Aorta (tissue), 5 donors: ENCODE data around the gene IMP4. TPM values are rescaled to one million over a fixed set of nuclear protein-coding genes. Genes with fewer than 3 reads are reported as not detected.
"Not testable (repeated sequence)": the region's sequence is repeated elsewhere in the genome, so short reads cannot be mapped to it uniquely, and the experiment has no call there.

ENCODE experiments used
- ATAC-seq: fragments of 200-7000 bp; cut with Tn5 transposase; one replicate; pipeline ENCODE4 v1.9.1; 2022; ENCODE audit warnings: moderate library complexity; ENCODE audit not compliant: low FRiP score
- DNase-seq, 2 donors: peaks; one replicate each; pipeline ENCODE4 v3.0.0-alpha.2; 2020
- H3K27ac ChIP-seq, 2 donors: one replicate each; pipeline ENCODE4 v1.5.1; 2013; ENCODE audit warnings: low read length in 2 of 2, mild to moderate bottlenecking in 2 of 2, moderate library complexity in 2 of 2, control low read depth in 1 of 2, inconsistent platforms in 1 of 2, low read depth in 1 of 2
- H3K27me3 ChIP-seq, 2 donors: one replicate each; pipeline ENCODE4 v1.6.1; 2013; ENCODE audit warnings: control low read depth in 1 of 2, low read length in 1 of 2, mild to moderate bottlenecking in 1 of 2, moderate library complexity in 1 of 2; ENCODE audit not compliant: insufficient read depth in 2 of 2, control insufficient read depth in 1 of 2
- H3K36me3 ChIP-seq, 2 donors: one replicate each; pipeline ENCODE4 v1.6.1; 2013; ENCODE audit warnings: control low read depth in 1 of 2, low read length in 1 of 2, mild to moderate bottlenecking in 1 of 2; ENCODE audit not compliant: insufficient read depth in 2 of 2, control insufficient read depth in 1 of 2
- H3K4me1 ChIP-seq, 2 donors: one replicate each; pipeline ENCODE4 v1.6.1; 2013; ENCODE audit warnings: low read length in 2 of 2, control low read depth in 1 of 2, mild to moderate bottlenecking in 1 of 2, moderate library complexity in 1 of 2; ENCODE audit not compliant: insufficient read depth in 2 of 2, control insufficient read depth in 1 of 2
- H3K4me3 ChIP-seq, 2 donors: one replicate each; pipeline ENCODE4 v1.5.1; 2013; ENCODE audit warnings: low read length in 2 of 2, control low read depth in 1 of 2, mild to moderate bottlenecking in 1 of 2
- H3K9me3 ChIP-seq: one replicate; pipeline ENCODE4 v1.6.1; 2013; ENCODE audit warnings: mild to moderate bottlenecking, low read length; ENCODE audit not compliant: control insufficient read depth
- WGBS, 2 donors: extraction: QIAGEN DNeasy Blood & Tissue Kit; methylation state at CpG; one replicate each; pipeline ENCODE4 v1.1.7; 2013; 5-methylcytosine and 5-hydroxymethylcytosine counted together
- intact Hi-C, 2 donors: fragments of 100-400 bp; cut with DNase I; formaldehyde crosslinking; loops; one replicate each; pipeline versions ENCODE4 v1.14.2 to v1.15.0; 2022
- polyA plus RNA-seq, 2 donors: library from polyadenylated mRNA; stranded (reverse); fragments of 200-250 nt; gene quantifications; one replicate each; pipeline ENCODE4 v1.2.3, GENCODE V29; 2013
- total RNA-seq, 2 donors: library from RNA; stranded (reverse); fragmentation: NEBNext Ultra II Directional; extraction: Animal tissue kit (Norgen Biotek cat#: 25700); gene quantifications; one replicate each; pipeline ENCODE4 v1.2.1, GENCODE V29; 2021
- donor health status: healthy with polysubstance abuse.
- donor health status: Bipolar disorder and iron deficiency.
- donor health status: DM: no; HTN: no; CAD: no.
- donor health status: DM: no; HTN: no; CAD: no.
- donor health status: DM: yes; HTN: yes; CAD: no.

Gene IMP4
- total and polyA plus RNA-seq, 4 donors, result 42.4 to 77.2 (median 45.7) TPM

DNA sequence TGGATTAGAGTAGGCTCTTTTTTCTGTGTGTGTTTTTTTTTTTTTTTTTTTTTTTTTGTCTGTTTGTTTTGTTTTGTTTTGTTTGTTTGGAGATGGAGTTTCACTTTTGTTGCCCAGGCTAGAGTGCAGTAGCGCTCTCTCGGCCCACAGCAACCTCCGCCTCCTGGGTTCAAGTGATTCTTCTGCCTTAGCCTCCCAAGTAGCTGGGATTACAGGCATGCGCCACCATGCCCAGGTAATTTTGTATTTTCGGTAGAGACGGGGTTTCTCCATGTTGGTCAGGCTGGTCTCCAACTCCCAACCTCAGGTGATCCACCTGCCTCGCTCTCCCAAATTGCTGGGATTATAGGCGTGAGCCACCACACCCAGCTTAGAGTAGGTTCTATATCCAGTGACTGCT lies 9.4 kb upstream of the IMP4 start:
- H3K4me3 ChIP-seq, DNase-seq, ATAC-seq, H3K27me3 ChIP-seq, H3K9me3 ChIP-seq, H3K4me1 ChIP-seq, H3K27ac ChIP-seq, H3K36me3 ChIP-seq: not testable (repeated sequence)
- WGBS, 2 donors, result 85 to 92% methylated on average over 8 of the region's 8 CpGs
- intact Hi-C loops, result loop anchor here in 1 of 2 donors (5.0 kb wide), 2 partner anchors 151 to 396 kb away; partner anchors contain the start of genes MZT2B and SMPD4

DNA sequence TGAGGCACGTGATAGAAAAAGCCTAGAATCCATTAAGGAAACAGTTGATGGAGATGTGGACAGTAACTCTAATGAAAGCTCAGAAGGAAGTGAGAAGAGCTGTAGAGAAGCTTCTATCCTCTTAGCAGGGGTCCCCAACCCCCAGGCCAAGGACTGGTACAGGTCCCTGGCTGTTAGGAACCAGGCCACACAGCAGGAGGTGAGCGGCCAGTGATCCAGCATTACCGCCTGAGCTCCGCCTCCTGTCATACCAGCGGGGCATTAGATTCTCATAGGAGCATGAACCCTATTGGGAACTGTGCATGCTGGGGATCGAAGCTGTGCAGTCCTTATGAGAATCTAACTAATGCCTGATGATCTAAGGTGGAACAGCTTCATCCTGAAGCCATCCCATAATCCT lies 8.7 kb upstream of the IMP4 start:
- ATAC-seq (no peak), DNase-seq (no peak)
- no peak overlapping the region for H3K4me3 ChIP-seq
- H3K27me3 ChIP-seq, result no peaks in the 10 kb centered on the region
- H3K4me1 ChIP-seq, result no peaks in the 10 kb centered on the region
- H3K27ac ChIP-seq, result no peak overlapping the region
- WGBS, 2 donors, result 66% methylated on average over 6 of the region's 6 CpGs
- intact Hi-C loops, result loop anchor here in 1 of 2 donors (5.0 kb wide), 2 partner anchors 152 to 397 kb away; partner anchors contain the start of genes MZT2B and SMPD4
- peaks cover 0 to 5% of the 10 kb centered on the region in 2 donors for H3K36me3 ChIP-seq
- H3K9me3 ChIP-seq, result no peaks in the 10 kb centered on the region

DNA sequence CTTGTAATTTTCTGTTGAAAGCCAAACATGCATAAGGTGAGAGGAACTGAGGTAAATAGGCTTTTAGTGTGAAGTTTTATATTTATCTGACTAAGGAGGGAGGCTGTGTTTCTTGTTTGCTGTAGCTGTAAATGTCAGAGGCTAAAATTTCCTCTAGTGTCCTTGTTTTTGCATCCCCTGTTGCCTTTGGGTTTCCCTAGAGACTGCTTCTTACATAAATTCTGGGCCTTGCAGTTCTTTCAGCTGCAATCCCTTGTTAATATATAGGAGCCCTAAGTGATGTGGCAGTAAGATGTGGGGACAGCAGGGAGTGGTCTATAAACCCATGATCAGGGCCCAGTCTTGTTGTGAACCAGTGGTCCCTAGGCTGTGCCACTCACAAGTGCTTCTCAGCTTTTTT lies 7.5 kb upstream of the IMP4 start:
- Histone ChIP-seq H3K4me1 (no peaks in the 10 kb centered on the region), H3K27ac (no peak overlapping the region), H3K4me3 (no peak overlapping the region), H3K9me3 (no peaks in the 10 kb centered on the region), H3K27me3 (no peaks in the 10 kb centered on the region), H3K36me3 (peaks cover 0 to 6% of the 10 kb centered on the region in 2 donors)
- no peak for DNase-seq
- intact Hi-C loops, result loop anchor here in 1 of 2 donors (5.0 kb wide), 1 partner anchor 153 kb away; the partner anchor contains the start of genes MZT2B and SMPD4
- no peak for ATAC-seq

DNA sequence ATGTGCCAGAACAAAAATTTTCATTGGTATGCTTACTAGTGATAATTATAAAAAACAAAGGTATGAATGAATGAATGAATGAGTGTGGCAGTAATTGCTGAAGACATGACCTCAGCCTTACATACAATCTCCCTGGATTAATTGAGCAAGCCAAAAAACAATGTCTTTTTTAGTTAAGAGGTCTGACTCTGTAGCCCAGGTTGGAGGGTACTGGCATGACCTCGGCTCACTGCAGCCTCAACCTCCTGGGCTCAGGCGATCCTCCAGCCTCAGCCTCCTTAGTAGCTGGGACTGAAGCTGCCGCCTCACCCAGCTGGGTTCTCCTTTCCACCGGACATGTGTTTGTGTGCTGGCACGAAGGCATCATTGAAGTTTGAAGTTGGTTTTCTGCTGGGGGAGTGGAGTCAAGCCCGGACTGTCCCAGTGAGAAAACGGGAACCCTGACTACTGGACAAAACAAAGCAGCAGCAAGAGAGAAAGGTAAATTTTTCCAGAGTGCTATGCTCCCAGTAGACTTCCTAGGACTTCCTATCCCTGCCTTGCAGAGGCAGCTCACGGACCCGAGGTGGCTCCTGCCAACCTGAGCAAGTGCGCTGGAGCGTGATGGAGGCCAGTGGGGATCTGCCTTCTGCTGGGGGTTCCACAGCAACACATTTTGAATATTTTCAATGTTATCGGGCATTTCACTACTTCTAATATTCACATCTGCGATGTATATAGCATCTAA lies 6.4 kb upstream of the IMP4 start:
- WGBS, 2 donors, result 81 to 84% methylated on average over 13 of the region's 13 CpGs
- no peak for DNase-seq
- Histone ChIP-seq H3K4me3 (no peak overlapping the region), H3K4me1 (no peaks in the 10 kb centered on the region), H3K27ac (no peak overlapping the region), H3K36me3 (peaks cover 0 to 6% of the 10 kb centered on the region in 2 donors), H3K9me3 (no peaks in the 10 kb centered on the region), H3K27me3 (no peaks in the 10 kb centered on the region)
- intact Hi-C loops, result loop anchor here in 1 of 2 donors (5.0 kb wide), 1 partner anchor 154 kb away; the partner anchor contains the start of genes MZT2B and SMPD4
- ATAC-seq, result no peak

DNA sequence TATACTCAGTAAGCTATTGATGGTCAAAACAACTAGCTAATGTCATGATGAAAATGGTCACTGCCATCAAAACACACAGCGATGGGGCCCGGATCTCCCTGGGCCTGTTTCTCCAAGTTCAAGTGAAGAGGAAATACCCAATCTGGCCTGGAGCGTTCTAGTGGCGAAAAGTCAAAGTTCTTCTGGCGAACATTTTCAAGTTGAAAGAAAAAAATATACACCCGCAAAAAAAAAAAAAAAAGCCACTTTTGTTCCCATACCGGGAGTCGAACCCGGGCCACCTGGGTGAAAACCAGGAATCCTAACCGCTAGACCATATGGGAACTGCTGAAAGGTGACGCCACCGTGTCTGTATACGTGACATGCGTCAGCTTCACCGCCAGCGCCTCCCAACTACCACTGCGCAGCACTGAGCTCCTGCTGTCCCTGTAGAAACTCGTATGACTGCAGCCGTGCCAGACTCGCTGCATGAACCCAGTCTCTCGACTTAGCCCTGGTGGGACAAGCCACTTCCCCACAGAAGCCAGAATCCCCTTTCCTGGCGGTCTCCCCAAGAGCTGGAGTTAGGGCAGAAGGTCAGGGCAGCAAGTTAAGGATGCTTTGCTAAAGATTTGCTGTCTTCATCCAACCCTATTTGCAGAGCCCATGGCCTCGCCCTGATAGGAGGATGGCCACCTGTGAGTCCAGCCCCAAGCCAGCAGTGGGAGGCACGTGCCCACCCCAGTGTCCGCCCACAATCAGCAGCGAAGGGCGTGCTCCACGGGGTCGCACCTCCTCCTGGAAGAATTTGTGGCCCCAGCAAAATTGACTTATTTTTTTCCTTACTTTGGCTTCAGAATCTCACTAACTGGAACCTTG lies 5.6 kb upstream of the IMP4 start:
- ATAC-seq (peak; percentile 80), DNase-seq (peak; percentile 73 to 89)
- no peaks in the 10 kb centered on the region for H3K9me3 ChIP-seq
- no peaks in the 10 kb centered on the region for H3K27me3 ChIP-seq
- no peak overlapping the region for H3K27ac ChIP-seq
- intact Hi-C loops, result loop anchor here in 1 of 2 donors (5.0 kb wide), 1 partner anchor 155 kb away; the partner anchor contains the start of genes MZT2B and SMPD4
- no peak overlapping the region for H3K4me3 ChIP-seq
- H3K36me3 ChIP-seq, result peaks cover 0 to 6% of the 10 kb centered on the region in 2 donors
- 21 to 25% methylated on average over 29 of the region's 29 CpGs for WGBS, 2 donors
- no peaks in the 10 kb centered on the region for H3K4me1 ChIP-seq

DNA sequence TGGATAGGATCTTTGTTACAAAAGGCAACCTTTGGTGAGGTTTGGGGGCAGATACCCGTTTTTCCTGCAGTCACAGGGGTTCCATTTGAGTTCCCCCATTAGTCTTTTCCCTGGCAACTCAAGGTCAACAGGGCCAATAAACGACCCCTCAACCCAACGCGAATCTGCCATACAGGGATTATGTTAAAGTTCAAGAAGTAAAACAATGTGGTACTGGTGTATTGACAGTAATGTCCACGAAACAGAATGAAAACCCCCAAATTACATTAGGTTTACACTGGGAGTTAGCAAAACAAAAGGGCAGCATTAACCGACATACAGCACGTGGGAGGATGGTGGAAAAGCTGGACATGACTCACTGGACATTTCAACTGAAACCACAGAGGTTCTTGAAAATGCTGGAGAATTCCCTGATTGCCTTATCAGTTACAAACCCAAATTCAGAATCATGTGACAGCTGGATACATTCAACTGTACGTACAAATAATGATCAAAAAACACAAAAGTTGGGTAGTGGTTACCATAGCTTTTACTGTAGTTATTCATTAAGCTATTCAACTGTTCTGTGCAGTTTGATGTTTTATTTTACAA lies 4.9 kb upstream of the IMP4 start:
- Histone ChIP-seq H3K4me1 (no peaks in the 10 kb centered on the region), H3K9me3 (no peaks in the 10 kb centered on the region), H3K4me3 (no peak overlapping the region), H3K27ac (no peak overlapping the region), H3K27me3 (no peaks in the 10 kb centered on the region), H3K36me3 (peaks cover 0 to 6% of the 10 kb centered on the region in 2 donors)
- ATAC-seq (no peak), DNase-seq (no peak)
- intact Hi-C loops, result loop anchor here in 1 of 2 donors (5.0 kb wide), 1 partner anchor 156 kb away; the partner anchor contains the start of genes MZT2B and SMPD4
- WGBS, 2 donors, result 60 to 61% methylated on average over 8 of the region's 8 CpGs

DNA sequence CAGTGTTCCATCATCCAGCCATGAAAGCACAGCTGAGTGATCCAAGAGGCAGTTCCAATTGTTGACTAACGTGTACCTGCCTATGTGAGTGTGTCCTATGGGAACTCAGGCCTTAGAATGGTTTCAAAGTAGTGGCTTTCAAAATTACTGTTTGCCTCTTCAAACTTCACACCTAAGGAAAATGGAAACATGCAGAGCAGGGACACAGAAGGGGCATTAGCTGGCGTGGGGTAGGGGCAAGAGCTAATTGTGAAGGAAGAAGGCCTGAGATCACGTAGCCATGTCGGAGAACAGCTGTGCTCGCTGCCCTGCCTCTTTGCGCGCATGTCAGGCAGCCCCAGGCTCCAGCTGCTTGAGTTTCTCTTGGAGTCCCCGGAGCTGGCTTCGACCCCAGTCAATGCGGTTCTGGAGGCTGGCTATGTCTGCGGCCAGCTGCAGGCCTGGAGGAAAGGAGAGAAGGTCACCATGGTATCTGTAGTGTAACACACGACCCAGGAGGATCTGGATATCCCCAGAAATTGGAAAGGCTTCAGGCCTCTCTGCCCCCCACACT lies 3.8 kb upstream of the IMP4 start:
- no peak overlapping the region for H3K27ac ChIP-seq
- H3K4me1 ChIP-seq, result no peaks in the 10 kb centered on the region
- H3K27me3 ChIP-seq, result no peaks in the 10 kb centered on the region
- no peak overlapping the region for H3K4me3 ChIP-seq
- H3K9me3 ChIP-seq, result no peaks in the 10 kb centered on the region
- no peak for ATAC-seq
- intact Hi-C loops, result loop anchor here in 1 of 2 donors (5.0 kb wide), 1 partner anchor 157 kb away; the partner anchor contains the start of genes MZT2B and SMPD4
- H3K36me3 ChIP-seq, result peaks cover 0 to 6% of the 10 kb centered on the region in 2 donors
- WGBS, 2 donors, result 93 to 94% methylated on average over 12 of the region's 12 CpGs
- DNase-seq, result no peak
